Stimulated activated naive CD4-positive, alpha-beta T cell (primary cell): ENCODE results near the gene TTC7B.

Experiments used
- DNase-seq, 6 experiments: peaks; one replicate each; lab custom pipeline; 2025; lab: John Stamatoyannopoulos, UW

TTC7B gene

DNA sequence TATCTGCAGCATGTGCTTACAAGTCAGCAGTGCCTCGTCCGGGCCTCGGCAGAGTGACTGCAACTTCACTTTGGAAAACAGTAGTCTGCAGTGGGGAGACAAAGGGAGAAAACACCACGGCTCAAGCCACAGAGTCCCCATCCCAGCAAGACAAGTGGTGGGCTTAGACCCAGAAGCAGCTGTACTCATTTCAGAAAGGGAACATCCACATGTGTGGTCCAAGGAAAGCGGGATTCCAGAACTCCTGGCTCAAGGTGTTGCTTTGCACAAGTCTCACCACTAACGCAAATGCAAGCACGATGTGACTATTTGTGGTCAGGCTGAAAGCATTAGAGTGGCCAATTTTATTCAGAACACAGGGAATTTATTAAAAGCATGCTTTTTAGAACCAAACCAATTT lies 198.3 kb downstream of the TTC7B start:
- no peak for DNase-seq

DNA sequence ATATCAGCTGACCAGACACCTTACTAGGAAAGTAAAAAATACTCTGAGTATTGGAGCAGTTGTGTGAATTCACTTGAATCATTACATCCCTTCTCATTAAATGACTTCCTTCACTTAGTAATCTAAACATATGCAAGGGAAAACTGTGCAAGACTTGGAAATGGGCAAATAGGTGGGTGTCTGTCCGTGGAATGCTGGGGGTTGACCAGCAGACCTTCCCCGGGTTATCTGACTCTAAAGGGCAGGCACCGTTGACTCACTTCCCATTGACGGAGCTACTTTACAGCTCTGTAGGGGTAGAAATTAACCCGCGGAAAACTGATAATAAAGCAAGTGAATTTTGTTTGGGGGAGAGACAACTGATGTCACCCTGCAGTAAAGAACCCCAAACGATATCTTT lies 199.3 kb downstream of the TTC7B start:
- DNase-seq = no peak

DNA sequence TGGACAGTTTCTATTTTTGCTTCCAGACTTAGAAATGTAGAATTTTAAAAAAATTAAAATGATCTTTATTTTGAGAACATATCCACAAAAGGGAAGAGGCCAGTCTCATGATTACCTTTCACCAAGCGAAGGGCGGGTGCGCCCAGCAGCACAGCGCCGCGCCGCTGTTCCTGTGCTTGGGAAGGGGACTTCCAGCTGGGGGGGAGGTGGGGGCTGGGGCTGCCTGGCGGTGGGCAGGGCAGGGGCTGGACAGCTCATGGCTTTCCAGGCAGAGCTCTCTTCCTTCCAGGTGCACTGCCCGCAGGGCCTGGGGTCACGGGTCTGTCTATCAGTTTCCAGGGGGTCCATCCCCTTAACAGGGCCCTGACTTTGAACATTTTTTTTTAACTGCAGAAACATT lies 199.9 kb downstream of the TTC7B start:
- DNase-seq = no peak

DNA sequence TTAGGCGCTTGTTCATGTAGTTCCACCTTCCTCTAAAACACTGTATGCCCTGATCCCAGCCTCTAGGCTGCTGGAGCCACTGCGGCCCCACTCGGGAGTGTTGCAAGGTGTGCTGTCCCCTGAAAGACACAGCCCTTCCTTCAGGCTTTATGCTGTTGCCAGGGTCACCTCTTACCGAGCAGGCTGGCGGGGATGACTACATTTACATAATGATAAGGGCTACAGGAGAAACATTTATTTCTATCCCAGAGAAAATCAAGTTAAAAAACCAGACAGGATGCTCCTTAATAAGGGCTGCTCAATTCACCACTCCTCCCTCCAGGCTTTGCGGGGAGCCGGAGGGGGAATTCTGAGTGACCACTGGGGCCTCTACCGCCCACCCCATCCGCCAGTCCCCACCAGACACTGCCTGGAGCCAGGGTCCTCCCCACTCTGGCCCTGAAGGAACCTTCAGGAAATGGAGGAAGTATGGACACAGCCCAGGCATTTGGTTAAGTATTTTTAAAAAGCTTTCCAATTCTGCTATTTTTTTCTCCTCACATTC lies 200.6 kb downstream of the TTC7B start:
- DNase-seq = no peak

- no peak for DNase-seq
Measured at GRCh38 chr14:90614696-90615516, 201.3 kb downstream of the TTC7B start.

GRCh38 chr14:90613997-90614396 lies 202.2 kb downstream of the TTC7B start:
- no peak for DNase-seq

DNA sequence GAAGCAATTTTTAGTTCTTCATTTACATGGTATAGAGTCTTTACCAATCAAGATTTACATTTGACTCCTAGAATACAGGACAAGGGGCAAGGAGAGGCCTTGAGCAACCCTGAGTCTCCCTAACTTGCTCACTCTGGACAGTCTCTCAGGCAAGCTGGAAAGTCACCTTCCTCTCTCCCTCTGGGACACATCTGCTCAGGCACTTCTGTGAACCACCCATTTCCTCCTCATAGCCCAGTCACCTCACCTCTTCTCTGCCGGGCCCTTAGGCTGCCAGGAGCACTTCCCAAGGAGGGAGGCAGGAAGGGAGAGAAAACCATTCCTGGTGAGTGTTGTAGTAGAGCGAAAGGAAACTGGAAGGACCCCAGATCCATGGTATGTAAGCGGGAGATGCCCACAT lies 202.8 kb downstream of the TTC7B start:
- no peak for DNase-seq

GRCh38 chr14:90612801-90613200 lies 203.4 kb downstream of the TTC7B start:
- DNase-seq = no peak

- DNase-seq = no peak
Measured at GRCh38 chr14:90611936-90612335, 204.3 kb downstream of the TTC7B start.

- no peak for DNase-seq
Measured at GRCh38 chr14:90611501-90611900, 204.7 kb downstream of the TTC7B start.

DNA sequence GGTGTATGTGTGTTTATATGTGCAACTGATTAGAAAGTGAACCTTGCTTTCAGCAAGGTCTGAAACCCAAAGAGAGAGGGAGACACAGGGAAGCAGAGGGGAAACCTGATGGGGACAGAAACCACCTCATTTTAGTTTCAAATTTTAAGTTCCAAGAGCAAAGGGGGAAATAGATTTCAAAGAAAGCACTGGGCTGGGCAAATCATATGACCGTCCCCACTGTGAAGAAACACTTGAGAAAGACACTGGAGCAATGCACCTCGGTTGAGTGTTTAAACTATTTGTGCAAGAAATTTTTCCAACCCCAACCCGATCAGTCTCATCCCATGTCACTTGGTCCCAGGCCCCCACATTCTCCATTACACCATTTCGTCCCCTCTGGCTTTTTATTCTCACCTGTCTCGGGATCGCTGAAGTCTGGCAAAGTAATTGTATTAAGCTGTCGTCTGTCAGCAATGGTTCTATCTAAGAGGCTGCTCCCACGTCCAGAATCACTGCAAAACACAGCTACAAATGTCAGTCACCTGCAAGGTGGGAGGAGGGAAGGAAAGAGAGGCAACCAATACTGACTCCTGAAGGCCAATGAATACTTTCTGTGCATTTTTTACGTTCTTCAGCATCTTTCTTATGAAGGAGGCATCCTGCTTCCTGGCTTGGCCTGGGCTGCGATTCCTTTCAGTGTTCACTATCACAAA lies 205.7 kb downstream of the TTC7B start:
- no peak for DNase-seq

DNA sequence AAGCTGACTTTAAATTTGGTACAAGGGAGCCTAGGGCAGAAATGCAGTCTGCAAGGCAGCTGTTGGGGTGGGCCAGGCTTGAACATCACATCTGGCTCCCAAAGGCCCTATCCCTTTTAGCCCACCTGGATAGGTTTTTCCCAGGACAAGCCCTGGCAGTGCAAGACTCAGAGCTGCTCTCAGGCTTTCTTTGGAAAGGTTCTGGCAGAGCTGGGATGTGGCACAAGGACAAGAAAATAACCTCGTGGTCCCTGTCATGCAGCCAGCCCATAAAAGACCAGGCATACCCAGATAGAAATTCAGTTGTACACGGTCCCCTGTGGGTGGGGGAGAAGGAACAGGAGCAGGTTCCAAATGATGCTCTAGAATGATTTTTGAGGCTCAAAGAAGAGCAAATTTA lies 206.9 kb downstream of the TTC7B start:
- no peak for DNase-seq

- DNase-seq = no peak
Measured at GRCh38 chr14:90608929-90609341, 207.3 kb downstream of the TTC7B start.

DNA sequence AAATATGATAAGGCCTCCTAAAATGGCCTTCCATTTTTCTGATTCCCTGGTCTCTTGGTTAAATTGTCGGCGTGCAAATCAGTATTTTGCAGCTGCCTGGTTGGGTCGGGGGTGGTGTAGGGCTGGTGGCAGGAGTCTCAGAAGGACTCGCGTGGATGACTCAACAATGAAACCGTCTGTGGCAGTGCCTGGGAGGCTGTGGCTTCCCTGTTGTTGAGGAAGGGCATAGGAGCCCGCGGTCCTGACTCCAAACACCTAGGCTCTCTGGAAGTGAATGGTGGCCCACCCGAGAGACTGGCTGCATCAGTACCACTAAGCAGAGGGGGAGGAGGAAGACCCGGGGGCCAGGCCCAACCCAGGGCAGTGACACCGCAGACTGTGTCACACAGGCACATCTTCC lies 207.9 kb downstream of the TTC7B start:
- DNase-seq = no peak

- no peak for DNase-seq
Measured at GRCh38 chr14:90607141-90607540, 209.1 kb downstream of the TTC7B start.

DNA sequence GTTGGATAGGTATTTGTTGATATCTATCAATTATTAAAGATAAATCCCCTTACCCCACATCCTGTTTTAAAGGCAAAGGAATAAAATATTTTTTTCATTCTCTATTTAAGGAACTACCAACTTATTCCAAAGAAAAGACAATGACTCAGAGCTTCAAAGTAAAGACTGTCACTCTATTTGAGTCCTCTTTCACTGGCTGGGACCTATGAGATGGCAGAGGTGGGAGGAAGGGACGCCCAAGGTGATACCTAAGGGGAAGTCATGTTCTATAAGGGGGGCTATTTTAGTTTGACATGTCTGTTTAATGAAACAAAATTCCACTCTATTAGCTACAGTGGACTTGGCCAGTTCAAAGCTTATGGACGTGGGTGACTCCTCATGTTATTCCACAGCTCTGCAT lies 209.8 kb downstream of the TTC7B start:
- DNase-seq = no peak

DNA sequence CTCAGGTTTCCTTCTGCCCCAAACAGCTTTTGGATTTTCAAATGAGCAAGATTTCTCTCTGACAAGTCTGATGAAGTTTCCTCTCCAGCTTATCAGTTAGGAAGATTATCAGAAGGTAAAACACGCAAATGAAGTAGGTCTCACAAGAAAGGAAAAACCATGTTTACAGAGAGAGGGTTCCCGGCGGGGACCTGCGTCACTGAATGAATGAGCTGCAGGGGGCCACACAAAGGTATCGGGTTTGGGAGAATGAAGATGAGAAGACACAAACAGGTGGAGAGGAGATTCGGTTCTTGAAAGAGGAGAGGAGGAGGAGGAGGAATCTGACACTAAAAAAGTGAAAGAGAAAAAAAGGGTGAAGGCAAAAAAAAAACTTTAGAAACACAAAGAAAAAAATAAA lies 210.8 kb downstream of the TTC7B start:
- no peak for DNase-seq

DNA sequence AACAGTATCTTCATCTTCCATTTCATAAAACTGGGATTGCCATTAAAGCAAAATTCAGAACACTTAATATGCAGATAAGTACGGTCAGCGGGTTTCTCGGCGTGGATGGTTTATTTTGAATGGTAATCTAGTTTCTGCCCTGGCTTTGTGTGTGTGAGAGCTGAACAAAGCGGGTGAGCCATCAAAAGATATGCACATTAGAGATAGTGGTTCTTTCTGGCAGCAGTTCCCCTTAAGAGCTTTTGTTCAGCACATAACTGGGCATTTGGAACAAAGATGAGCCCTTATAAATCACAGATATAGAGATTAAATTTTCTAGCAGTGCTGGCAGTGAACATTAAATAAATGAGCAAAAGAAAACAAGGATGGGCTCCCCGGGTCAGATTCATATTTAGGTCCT lies 211.9 kb downstream of the TTC7B start:
- DNase-seq = no peak

DNA sequence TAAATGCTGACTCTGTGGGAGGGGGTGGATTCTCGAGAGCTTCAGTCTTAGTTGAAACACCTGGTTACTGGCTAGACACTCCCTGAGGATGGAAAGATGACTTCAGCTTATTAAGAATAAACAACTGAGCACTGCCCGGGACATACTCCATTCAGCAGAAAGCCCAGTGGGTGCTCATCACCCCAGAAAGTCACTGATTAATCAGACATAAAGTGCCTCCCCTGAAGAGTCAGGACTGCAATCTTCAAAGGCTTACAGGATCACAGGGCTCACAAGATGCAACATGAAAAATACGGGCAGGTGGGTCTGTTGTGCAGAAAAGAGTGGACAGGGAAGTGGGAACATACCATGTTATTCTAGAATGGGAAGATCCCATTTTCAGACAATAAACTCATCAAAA lies 212.4 kb downstream of the TTC7B start:
- DNase-seq = no peak

DNA sequence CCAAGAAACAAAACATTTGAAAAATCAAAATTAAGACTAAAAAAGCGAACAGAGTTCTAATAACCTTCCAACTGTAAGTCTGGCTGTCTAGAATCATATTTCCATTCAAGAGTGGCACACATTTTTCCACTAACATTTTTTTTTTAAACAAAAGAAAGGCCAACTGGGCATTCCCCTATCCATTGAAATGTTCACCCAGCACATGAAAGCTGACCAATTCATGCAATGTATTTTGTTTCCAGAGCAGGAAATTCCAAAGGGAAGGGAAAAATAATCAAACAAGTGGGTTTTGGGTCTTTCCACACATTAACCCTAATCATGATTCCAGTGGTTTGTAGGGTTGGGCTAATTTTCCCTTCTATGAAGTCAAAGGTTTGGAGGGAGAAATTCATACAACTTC lies 212.9 kb downstream of the TTC7B start:
- DNase-seq = no peak

DNA sequence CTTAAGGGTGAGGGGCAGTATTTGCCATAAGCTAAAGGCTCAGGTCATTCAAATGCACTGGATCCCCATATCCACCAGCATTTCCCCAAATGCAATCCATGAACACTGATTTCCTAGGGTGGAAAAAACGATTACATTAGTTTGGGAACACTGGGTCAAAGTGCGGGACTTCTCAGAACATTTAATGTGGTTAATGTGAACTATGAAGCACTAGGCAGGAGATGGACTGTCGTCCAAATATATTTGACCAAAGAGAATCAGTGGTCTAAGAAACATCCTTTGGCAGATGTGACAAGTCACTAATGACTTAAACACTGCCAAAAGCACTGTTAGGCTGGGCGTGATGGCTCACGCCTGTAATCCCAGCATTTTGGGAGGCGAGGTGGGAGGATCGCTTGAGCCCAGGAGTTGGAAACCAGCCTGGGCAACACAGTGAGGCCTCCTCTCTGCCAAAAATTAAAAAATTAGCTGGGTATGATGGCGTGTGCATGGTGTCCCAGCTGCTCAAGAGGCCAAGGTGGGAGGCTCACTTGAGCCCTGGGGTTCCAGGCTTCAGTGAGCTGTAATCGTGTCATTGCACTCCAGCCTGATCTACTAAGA lies 214.0 kb downstream of the TTC7B start:
- DNase-seq = no peak

DNA sequence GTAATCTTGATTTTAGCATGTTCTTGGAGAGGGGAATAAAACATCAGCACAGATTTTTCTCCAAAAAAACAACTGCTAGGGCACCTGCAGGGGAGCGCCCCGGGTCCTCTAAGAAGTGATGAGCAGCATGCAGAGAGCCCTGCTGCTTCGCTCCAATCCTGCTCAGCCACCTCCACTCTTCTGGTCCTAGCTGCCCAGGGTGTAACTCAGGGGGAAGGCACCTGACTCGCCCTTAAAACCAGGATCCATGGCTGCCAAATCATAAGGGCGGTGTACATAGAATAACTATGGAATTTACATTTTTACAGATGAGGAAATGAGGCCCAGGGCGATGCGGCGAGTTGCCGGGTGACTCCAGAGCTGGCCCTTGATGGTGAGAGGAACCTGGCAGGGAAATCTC lies 214.7 kb downstream of the TTC7B start:
- DNase-seq = no peak

DNA sequence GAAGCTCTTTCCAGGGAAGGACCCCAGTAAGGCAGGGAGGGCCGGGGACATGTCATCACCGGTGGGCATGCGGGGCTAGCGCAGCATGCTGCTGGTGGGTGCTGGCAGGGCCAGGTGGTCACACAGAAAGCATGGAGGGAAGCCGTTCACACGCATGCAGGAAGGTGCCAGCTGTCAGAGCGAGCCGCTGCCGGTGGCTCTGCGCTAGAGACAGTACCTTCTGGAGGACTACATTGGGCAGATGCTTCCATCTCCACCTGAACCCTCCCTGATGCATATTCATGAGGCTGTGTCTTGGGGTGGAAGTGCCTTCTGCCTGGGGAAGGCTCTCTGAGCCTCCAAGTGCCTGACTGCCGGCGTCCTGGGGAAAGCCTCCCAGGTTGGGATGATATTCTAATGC lies 215.6 kb downstream of the TTC7B start:
- no peak for DNase-seq
